ENCODE data around the gene WDR74. TPM values are rescaled to one million over a fixed set of nuclear protein-coding genes. Genes with fewer than 3 reads are reported as not detected.

The WDR74 gene
- total and polyA plus RNA-seq, 9 of the 15 experiments (the other 6 are each of a cell fraction or from before 2014, with no cell fraction given): 32.7 to 210 (median 114) TPM

GRCh38 chr11:62854825-62855570 lies 15.6 kb upstream of the WDR74 start (continued):
- TF ChIP-seq KLF10 (CRISPR knock-in tag; IDR thresholded peaks at IDR 0.05) (0 out of 2 replicates have a peak, but pooled peaks have one; percentile 15), ATF2 (CRISPR knock-in tag; IDR thresholded peaks at IDR 0.05) (no peak), XRCC3 (IDR thresholded peaks at IDR 0.05) (no peak), EP300 (IDR thresholded peaks at IDR 0.05; ENCODE audit: low read length) (no peak), ZNF274 (IDR thresholded peaks at IDR 0.05; ENCODE audit: borderline replicate concordance, low read depth, low read length) (no peak), CXXC5 (CRISPR knock-in tag; IDR thresholded peaks at IDR 0.05) (no peak), KLF16 (IDR thresholded peaks at IDR 0.05) (no peak), NFIX (CRISPR knock-in tag; IDR thresholded peaks at IDR 0.05; ENCODE audit: low read depth) (no peak), JUN (IDR thresholded peaks at IDR 0.05; ENCODE audit: borderline replicate concordance, low read depth, low read length) (no peak), JUN (CRISPR knock-in tag; IDR thresholded peaks at IDR 0.05; ENCODE audit: borderline replicate concordance) (no peak), HDAC1 (IDR thresholded peaks at IDR 0.05) (peak in 1 of 2 experiments; percentile 10; a peak in 1 of 4 replicates), BRD9 (IDR thresholded peaks at IDR 0.05; ENCODE audit: low read depth, partially characterized antibody) (peak; percentile 22), ZZZ3 (IDR thresholded peaks at IDR 0.05) (no peak), HDAC8 (tag; IDR thresholded peaks at IDR 0.05) (no peak), ZNF23 (CRISPR knock-in tag; IDR thresholded peaks at IDR 0.05) (no peak), ZC3H4 (CRISPR knock-in tag; IDR thresholded peaks at IDR 0.05; ENCODE audit: borderline replicate concordance) (peak; percentile 78; the same call in 1 of the 2 replicates), MAFK (IDR thresholded peaks at IDR 0.05; ENCODE audit: low read length) (no peak), KDM2B (CRISPR knock-in tag; IDR thresholded peaks at IDR 0.05) (no peak), ATF7 (IDR thresholded peaks at IDR 0.05) (peak; percentile 31; the same call in 1 of the 2 replicates), CEBPG (CRISPR knock-in tag; IDR thresholded peaks at IDR 0.05) (peak; percentile 27; the same call in 1 of the 2 replicates), CEBPG (tag; conservative IDR thresholded peaks at IDR 0.05 in 1 of 2, IDR thresholded peaks at IDR 0.05 in 1 of 2) (no peak), ZNF184 (CRISPR knock-in tag; IDR thresholded peaks at IDR 0.05) (no peak), IFI16 (CRISPR knock-in tag; IDR thresholded peaks at IDR 0.05) (no peak), ZNF146 (CRISPR knock-in tag; IDR thresholded peaks at IDR 0.05; ENCODE audit: unreplicated experiment) (no peak), SNIP1 (IDR thresholded peaks at IDR 0.05; ENCODE audit: low read depth) (no peak), KAT7 (CRISPR knock-in tag; IDR thresholded peaks at IDR 0.05; ENCODE audit: borderline replicate concordance) (no peak), RBM15 (IDR thresholded peaks at IDR 0.05; ENCODE audit: insufficient read depth, low read length) (no peak)
- TF ChIP-seq, protein P1, sequence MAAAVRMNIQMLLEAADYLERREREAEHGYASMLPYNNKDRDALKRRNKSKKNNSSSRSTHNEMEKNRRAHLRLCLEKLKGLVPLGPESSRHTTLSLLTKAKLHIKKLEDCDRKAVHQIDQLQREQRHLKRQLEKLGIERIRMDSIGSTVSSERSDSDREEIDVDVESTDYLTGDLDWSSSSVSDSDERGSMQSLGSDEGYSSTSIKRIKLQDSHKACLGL (CRISPR knock-in tag; IDR thresholded peaks at IDR 0.05; ENCODE audit: borderline replicate concordance, poor library complexity, severe bottlenecking): no peak

All from K562 (cell line).